Measurements from ENCODE around the gene SCAF8. TPM values are rescaled to one million over a fixed set of nuclear protein-coding genes. Genes with fewer than 3 reads are reported as not detected.

SCAF8 gene
- total RNA-seq, 4 donors from 2014 or later: 41.1 to 50.7 (median 44.9) TPM

DNA sequence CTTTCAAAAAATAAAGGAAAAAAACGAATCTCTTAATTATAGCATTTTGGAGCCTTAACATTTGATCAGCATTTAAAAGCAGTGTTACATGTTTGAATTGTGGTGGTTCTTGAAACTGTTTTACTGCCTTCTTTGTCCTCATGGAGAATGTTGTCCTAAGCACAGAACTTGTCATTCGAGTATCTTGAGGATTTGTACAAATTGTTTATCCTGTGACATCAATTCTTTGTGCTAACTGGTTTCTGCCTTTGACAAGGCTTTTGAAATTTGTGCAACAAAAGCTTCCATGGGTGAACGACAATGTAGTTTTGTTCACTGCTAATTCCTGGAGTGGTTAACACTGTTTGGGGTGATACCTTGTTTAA, 130.8 kb downstream of the SCAF8 start:
- H3K27me3 ChIP-seq: no peaks in the 10 kb centered on the region
- 43 to 48% methylated on average over 3 of the region's 3 CpGs for WGBS, 2 donors

DNA sequence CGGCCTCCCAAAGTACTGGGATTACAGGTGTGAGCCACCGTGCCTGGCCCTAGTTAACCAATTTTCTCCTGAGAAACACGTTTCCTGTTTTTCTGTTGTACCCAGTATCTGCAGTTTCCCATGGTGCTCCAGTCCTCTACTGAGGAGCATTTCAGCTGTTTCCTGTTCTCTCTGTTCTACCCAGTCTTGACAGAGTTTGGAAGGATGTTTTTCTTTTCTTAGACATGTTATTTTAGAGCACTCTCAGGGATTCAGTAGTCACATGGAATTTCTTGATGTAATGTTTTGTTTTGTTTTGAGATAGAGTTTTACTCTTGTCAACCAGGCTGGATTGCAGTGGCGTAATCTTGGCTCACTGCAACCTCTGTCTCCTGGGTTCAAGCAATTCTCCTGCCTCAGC, 132.1 kb downstream of the SCAF8 start:
- DNase-seq (ENCODE audit: low spot score in 2 of 2): no peak
- TF ChIP-seq, protein P1, sequence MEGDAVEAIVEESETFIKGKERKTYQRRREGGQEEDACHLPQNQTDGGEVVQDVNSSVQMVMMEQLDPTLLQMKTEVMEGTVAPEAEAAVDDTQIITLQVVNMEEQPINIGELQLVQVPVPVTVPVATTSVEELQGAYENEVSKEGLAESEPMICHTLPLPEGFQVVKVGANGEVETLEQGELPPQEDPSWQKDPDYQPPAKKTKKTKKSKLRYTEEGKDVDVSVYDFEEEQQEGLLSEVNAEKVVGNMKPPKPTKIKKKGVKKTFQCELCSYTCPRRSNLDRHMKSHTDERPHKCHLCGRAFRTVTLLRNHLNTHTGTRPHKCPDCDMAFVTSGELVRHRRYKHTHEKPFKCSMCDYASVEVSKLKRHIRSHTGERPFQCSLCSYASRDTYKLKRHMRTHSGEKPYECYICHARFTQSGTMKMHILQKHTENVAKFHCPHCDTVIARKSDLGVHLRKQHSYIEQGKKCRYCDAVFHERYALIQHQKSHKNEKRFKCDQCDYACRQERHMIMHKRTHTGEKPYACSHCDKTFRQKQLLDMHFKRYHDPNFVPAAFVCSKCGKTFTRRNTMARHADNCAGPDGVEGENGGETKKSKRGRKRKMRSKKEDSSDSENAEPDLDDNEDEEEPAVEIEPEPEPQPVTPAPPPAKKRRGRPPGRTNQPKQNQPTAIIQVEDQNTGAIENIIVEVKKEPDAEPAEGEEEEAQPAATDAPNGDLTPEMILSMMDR (IDR thresholded peaks at IDR 0.05): no peak
- TF ChIP-seq EP300 (IDR thresholded peaks at IDR 0.05) (no peak), POLR2A (IDR thresholded peaks at IDR 0.05) (no peak)
- H3K36me3 ChIP-seq: peaks cover 0 to 7% (median 0%) of the 10 kb centered on the region in 3 donors
- H3K27me3 ChIP-seq: no peaks in the 10 kb centered on the region
- no peak overlapping the region for H3K27ac ChIP-seq
- H3K9me3 ChIP-seq: no peaks in the 10 kb centered on the region
- H3K4me1 ChIP-seq: peaks cover 0 to 3% (median 0%) of the 10 kb centered on the region in 4 donors
- no peak overlapping the region for H3K4me3 ChIP-seq
- WGBS, 2 donors: 79 to 86% methylated on average over 4 of the region's 4 CpGs

More for the DNA sequence above, 130.8 kb downstream of the SCAF8 start:
- Histone ChIP-seq H3K9me3 (no peaks in the 10 kb centered on the region), H3K4me1 (peaks cover 0 to 3% (median 0%) of the 10 kb centered on the region in 4 donors), H3K27ac (no peak overlapping the region), H3K4me3 (no peak overlapping the region), H3K36me3 (peaks cover 0 to 7% (median 0%) of the 10 kb centered on the region in 3 donors)
- DNase-seq (ENCODE audit: low spot score in 2 of 2): no peak
- no peak for TF ChIP-seq POLR2A (IDR thresholded peaks at IDR 0.05)
- TF ChIP-seq EP300 (IDR thresholded peaks at IDR 0.05): no peak
- TF ChIP-seq, protein P1 (IDR thresholded peaks at IDR 0.05): no peak

DNA sequence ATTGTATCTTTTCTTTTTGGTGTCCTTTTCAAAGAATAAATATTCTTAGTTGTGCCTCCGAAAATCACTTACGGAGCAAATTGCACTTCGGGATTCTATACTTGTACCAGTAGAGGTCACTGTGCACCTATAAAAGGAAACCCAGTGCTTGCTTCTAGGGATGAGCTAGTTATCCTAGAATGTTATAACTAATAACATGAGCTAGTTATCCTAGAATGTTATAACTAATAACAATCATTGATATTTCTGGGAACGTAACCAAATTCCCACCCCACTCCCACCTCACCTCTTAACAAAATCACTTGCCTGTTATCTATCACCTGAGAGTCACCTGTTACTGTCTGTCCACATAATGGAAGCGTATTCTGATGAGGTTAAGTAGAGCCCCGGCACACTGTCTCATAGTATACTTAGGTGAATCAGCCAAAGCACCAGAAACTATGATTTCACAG, 135.0 kb downstream of the SCAF8 start:
- Histone ChIP-seq H3K4me3 (no peak overlapping the region), H3K27ac (no peak overlapping the region), H3K4me1 (peaks cover 0 to 3% (median 0%) of the 10 kb centered on the region in 4 donors), H3K27me3 (no peaks in the 10 kb centered on the region), H3K9me3 (no peaks in the 10 kb centered on the region), H3K36me3 (peaks cover 0 to 7% (median 0%) of the 10 kb centered on the region in 3 donors)
- no peak for TF ChIP-seq POLR2A (IDR thresholded peaks at IDR 0.05)
- no peak for TF ChIP-seq EP300 (IDR thresholded peaks at IDR 0.05)
- TF ChIP-seq, protein P1 (IDR thresholded peaks at IDR 0.05): peak; percentile 49 to 65 (median 58)
- WGBS, 2 donors: 45 to 48% methylated on average over 6 of the region's 6 CpGs
- no peak for DNase-seq (ENCODE audit: low spot score in 2 of 2)

DNA sequence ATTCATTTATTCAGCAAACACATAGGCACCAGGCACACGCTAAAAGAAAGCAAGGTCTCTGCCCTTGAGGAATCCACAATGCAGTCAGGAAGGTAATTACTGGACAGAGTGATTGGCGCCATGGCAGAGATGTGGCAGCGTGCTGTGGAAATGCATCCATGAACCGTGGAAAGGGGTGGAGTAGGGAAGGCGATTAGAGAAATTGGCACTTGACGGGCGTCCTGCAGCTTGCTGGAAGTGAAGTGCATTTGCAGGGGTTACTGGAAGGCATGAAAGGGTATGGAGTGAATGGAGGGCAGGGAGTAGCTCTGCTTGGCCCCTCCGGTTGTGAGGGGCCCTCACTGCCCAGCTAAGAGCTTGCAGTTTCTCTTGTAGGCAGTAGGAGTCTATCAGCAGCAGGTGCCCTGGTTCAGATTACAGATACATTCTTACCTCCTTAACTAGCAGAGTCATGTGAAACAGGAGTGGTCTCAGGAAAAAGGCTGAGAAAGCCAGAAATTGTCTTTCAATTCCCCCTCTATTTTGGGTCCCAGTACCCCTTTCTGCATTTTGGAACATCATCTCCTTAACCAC, 139.4 kb downstream of the SCAF8 start:
- TF ChIP-seq POLR2A (IDR thresholded peaks at IDR 0.05) (no peak), EP300 (IDR thresholded peaks at IDR 0.05) (no peak)
- TF ChIP-seq, protein P1 (IDR thresholded peaks at IDR 0.05): no peak
- H3K9me3 ChIP-seq: no peaks in the 10 kb centered on the region
- H3K27ac ChIP-seq: no peak overlapping the region
- H3K4me1 ChIP-seq: peaks cover 0 to 13% (median 3%) of the 10 kb centered on the region in 4 donors
- WGBS, 2 donors: 87 to 90% methylated on average over 8 of the region's 8 CpGs
- no peaks in the 10 kb centered on the region for H3K36me3 ChIP-seq
- no peak overlapping the region for H3K4me3 ChIP-seq
- no peaks in the 10 kb centered on the region for H3K27me3 ChIP-seq
- no peak for DNase-seq (ENCODE audit: low spot score in 2 of 2)

DNA sequence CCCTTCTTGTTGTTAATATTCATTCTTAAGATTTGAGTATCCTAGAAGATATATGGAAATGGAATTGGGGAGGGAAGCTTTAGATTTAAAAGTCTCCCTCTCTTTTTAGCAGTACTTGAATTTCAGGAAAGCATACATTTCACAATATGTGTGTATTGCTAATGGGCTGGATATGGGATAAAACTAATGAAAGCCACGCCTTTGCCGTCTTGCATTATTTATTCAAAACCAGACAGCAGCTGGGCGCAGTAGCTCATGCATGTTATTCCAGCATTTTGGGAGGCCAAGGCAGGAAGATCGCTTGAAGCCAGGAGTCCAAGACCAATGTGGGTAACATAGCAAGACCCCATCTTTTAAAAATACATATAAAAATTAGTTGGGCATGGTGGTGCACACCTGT, 140.3 kb downstream of the SCAF8 start:
- WGBS, 2 donors: 91 to 93% methylated on average over 4 of the region's 4 CpGs
- Histone ChIP-seq H3K27ac (no peak overlapping the region), H3K4me1 (peaks cover 0 to 11% (median 3%) of the 10 kb centered on the region in 4 donors), H3K27me3 (no peaks in the 10 kb centered on the region), H3K4me3 (no peak overlapping the region), H3K9me3 (no peaks in the 10 kb centered on the region), H3K36me3 (no peaks in the 10 kb centered on the region)
- TF ChIP-seq EP300 (IDR thresholded peaks at IDR 0.05) (no peak), POLR2A (IDR thresholded peaks at IDR 0.05) (no peak)
- TF ChIP-seq, protein P1 (IDR thresholded peaks at IDR 0.05): no peak
- no peak for DNase-seq (ENCODE audit: low spot score in 2 of 2)
